Stomach smooth muscle (tissue), 2 donors: Measurements from ENCODE around the gene COL25A1.

Experiments
- H3K27ac ChIP-seq: one replicate; pipeline ENCODE4 v1.7.0; 2013; ENCODE audit warnings: mild to moderate bottlenecking, low read length, inconsistent platforms
- H3K27me3 ChIP-seq, 2 donors: one replicate each; pipeline ENCODE4 v1.7.0; 2013; ENCODE audit warnings: low read length in 2 of 2; ENCODE audit not compliant: insufficient read depth in 2 of 2, control insufficient read depth in 1 of 2
- H3K36me3 ChIP-seq, 2 donors: one replicate each; pipeline ENCODE4 v1.7.0; 2013; ENCODE audit warnings: low read length in 2 of 2; ENCODE audit not compliant: control insufficient read depth in 2 of 2, insufficient read depth in 2 of 2
- H3K4me1 ChIP-seq: one replicate; pipeline ENCODE4 v1.7.0; 2013; ENCODE audit warnings: low read length; ENCODE audit not compliant: control insufficient read depth, insufficient read depth
- H3K4me3 ChIP-seq, 2 donors: one replicate each; pipeline ENCODE4 v1.7.0; 2013; ENCODE audit warnings: low read length in 2 of 2
- H3K9ac ChIP-seq, 2 donors: one replicate each; pipeline ENCODE4 v1.7.0; 2013; ENCODE audit warnings: low read length in 2 of 2, mild to moderate bottlenecking in 1 of 2
- H3K9me3 ChIP-seq, 2 donors: one replicate each; pipeline ENCODE4 v1.7.0; 2013; ENCODE audit warnings: low read length in 2 of 2; ENCODE audit not compliant: control insufficient read depth in 2 of 2
- donor health status: healthy.
- donor health status: Pancreatic carcinoma.

COL25A1 gene

GRCh38 chr4:109248322-109248900, 54.0 kb downstream of the COL25A1 start:
- Histone ChIP-seq H3K4me1 (no peaks in the 10 kb centered on the region), H3K27me3 (no peaks in the 10 kb centered on the region), H3K9me3 (no peaks in the 10 kb centered on the region), H3K27ac (no peak overlapping the region), H3K4me3 (no peak overlapping the region), H3K9ac (no peak overlapping the region), H3K36me3 (no peaks in the 10 kb centered on the region)

GRCh38 chr4:109243871-109244270, 58.6 kb downstream of the COL25A1 start:
- H3K4me1 ChIP-seq: no peaks in the 10 kb centered on the region
- H3K4me3 ChIP-seq: no peak overlapping the region
- no peaks in the 10 kb centered on the region for H3K9me3 ChIP-seq
- no peak overlapping the region for H3K9ac ChIP-seq
- H3K27ac ChIP-seq: no peak overlapping the region
- no peaks in the 10 kb centered on the region for H3K36me3 ChIP-seq
- no peaks in the 10 kb centered on the region for H3K27me3 ChIP-seq

- no peaks in the 10 kb centered on the region for H3K9me3 ChIP-seq
- H3K27me3 ChIP-seq: no peaks in the 10 kb centered on the region
- no peak overlapping the region for H3K9ac ChIP-seq
- H3K4me3 ChIP-seq: no peak overlapping the region
- no peaks in the 10 kb centered on the region for H3K36me3 ChIP-seq
- no peak overlapping the region for H3K27ac ChIP-seq
- no peaks in the 10 kb centered on the region for H3K4me1 ChIP-seq
These were observed 63.7 kb downstream of the COL25A1 start for GRCh38 chr4:109238746-109239145.

- Histone ChIP-seq H3K36me3 (no peaks in the 10 kb centered on the region), H3K9me3 (no peaks in the 10 kb centered on the region), H3K4me1 (no peaks in the 10 kb centered on the region), H3K9ac (no peak overlapping the region), H3K27me3 (no peaks in the 10 kb centered on the region), H3K4me3 (no peak overlapping the region), H3K27ac (no peak overlapping the region)
These were observed 66.8 kb downstream of the COL25A1 start for GRCh38 chr4:109235683-109236082.

- no peak overlapping the region for H3K9ac ChIP-seq
- no peak overlapping the region for H3K27ac ChIP-seq
- H3K4me3 ChIP-seq: no peak overlapping the region
- H3K9me3 ChIP-seq: no peaks in the 10 kb centered on the region
- H3K36me3 ChIP-seq: no peaks in the 10 kb centered on the region
- H3K27me3 ChIP-seq: no peaks in the 10 kb centered on the region
- no peaks in the 10 kb centered on the region for H3K4me1 ChIP-seq
These were observed 67.9 kb downstream of the COL25A1 start for GRCh38 chr4:109234596-109234995.

- no peaks in the 10 kb centered on the region for H3K9me3 ChIP-seq
- H3K36me3 ChIP-seq: no peaks in the 10 kb centered on the region
- H3K9ac ChIP-seq: no peak overlapping the region
- H3K27me3 ChIP-seq: no peaks in the 10 kb centered on the region
- no peak overlapping the region for H3K4me3 ChIP-seq
- H3K4me1 ChIP-seq: no peaks in the 10 kb centered on the region
- H3K27ac ChIP-seq: no peak overlapping the region
These were observed 68.9 kb downstream of the COL25A1 start for GRCh38 chr4:109233570-109233969.

- Histone ChIP-seq H3K27ac (no peak overlapping the region), H3K9me3 (no peaks in the 10 kb centered on the region)
These were observed 69.8 kb downstream of the COL25A1 start for GRCh38 chr4:109232681-109233080.

GRCh38 chr4:109231331-109231730, 71.1 kb downstream of the COL25A1 start:
- Histone ChIP-seq H3K27me3 (no peaks in the 10 kb centered on the region), H3K4me3 (no peak overlapping the region), H3K9ac (no peak overlapping the region), H3K4me1 (no peaks in the 10 kb centered on the region), H3K9me3 (no peaks in the 10 kb centered on the region), H3K27ac (no peak overlapping the region), H3K36me3 (no peaks in the 10 kb centered on the region)

More at GRCh38 chr4:109232681-109233080, 69.8 kb downstream of the COL25A1 start:
- Histone ChIP-seq H3K36me3 (no peaks in the 10 kb centered on the region), H3K4me3 (no peak overlapping the region), H3K4me1 (no peaks in the 10 kb centered on the region), H3K27me3 (no peaks in the 10 kb centered on the region), H3K9ac (no peak overlapping the region)

- Histone ChIP-seq H3K9me3 (no peaks in the 10 kb centered on the region), H3K27ac (no peak overlapping the region), H3K4me3 (no peak overlapping the region), H3K36me3 (no peaks in the 10 kb centered on the region), H3K27me3 (no peaks in the 10 kb centered on the region), H3K9ac (no peak overlapping the region), H3K4me1 (no peaks in the 10 kb centered on the region)
These were observed 73.4 kb downstream of the COL25A1 start for GRCh38 chr4:109229028-109229427.

- H3K4me1 ChIP-seq: no peaks in the 10 kb centered on the region
- H3K4me3 ChIP-seq: no peak overlapping the region
- H3K9me3 ChIP-seq: no peaks in the 10 kb centered on the region
- H3K9ac ChIP-seq: no peak overlapping the region
- H3K27ac ChIP-seq: no peak overlapping the region
- no peaks in the 10 kb centered on the region for H3K36me3 ChIP-seq
- H3K27me3 ChIP-seq: no peaks in the 10 kb centered on the region
These were observed 84.2 kb downstream of the COL25A1 start for GRCh38 chr4:109218288-109218687.

- Histone ChIP-seq H3K9ac (no peak overlapping the region), H3K36me3 (no peaks in the 10 kb centered on the region), H3K4me1 (no peaks in the 10 kb centered on the region)
These were observed 86.3 kb downstream of the COL25A1 start for GRCh38 chr4:109216085-109216696.

More at GRCh38 chr4:109216085-109216696, 86.3 kb downstream of the COL25A1 start:
- Histone ChIP-seq H3K27me3 (no peaks in the 10 kb centered on the region), H3K4me3 (no peak overlapping the region), H3K27ac (no peak overlapping the region), H3K9me3 (no peaks in the 10 kb centered on the region)
